NCI-H2081 treated with DMSO at 0.1 percent for 48 hours (cell line): ENCODE data around the gene APOL2.
"Not testable (repeated sequence)": the region's sequence is repeated elsewhere in the genome, so short reads cannot be mapped to it uniquely, and the experiment has no call there.

ENCODE experiments used
- DNase-seq: peaks from one replicate; lab custom pipeline; 2025; lab: John Stamatoyannopoulos, UW

The APOL2 gene

DNA sequence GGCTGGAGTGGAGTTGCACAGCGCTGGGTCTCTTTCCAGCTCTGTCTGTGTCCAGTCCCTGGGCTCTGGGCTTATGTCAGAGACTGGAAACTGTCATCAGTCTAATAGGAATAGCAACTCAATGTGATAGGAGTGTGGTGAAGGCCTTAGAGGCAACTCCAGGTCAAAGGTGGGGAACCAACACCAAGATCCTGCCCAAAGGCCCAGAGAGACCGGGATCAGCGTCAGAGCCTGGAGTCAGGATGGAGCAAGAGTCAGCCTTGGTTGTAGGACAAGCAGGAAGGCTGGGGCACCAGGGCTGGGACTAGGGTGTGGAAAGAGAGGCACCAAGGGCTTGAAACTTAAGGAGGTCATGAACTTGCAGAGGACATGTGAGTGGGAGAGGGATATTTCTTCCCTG lies 23.0 kb upstream of the APOL2 start:
- DNase-seq: not testable (repeated sequence)

DNA sequence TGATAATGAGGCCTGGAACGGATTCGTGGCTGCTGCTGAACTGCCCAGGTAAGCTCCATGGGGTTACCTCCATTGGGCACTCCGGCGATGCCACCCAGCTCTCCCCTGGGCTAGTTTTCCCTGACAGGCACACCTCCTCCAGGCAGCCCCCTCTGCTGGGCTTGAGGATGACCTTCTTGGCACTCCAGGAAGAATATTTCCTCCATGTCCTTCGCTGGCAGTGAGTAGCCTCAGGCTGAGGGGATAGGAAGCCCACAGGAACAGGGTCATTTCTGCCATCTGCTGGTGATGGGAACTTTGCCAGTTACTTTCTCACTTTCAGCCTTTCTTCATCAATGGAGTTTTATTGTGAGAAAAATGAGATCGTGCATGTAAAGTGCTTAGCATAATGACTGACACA lies 22.3 kb upstream of the APOL2 start:
- not testable (repeated sequence) for DNase-seq

DNA sequence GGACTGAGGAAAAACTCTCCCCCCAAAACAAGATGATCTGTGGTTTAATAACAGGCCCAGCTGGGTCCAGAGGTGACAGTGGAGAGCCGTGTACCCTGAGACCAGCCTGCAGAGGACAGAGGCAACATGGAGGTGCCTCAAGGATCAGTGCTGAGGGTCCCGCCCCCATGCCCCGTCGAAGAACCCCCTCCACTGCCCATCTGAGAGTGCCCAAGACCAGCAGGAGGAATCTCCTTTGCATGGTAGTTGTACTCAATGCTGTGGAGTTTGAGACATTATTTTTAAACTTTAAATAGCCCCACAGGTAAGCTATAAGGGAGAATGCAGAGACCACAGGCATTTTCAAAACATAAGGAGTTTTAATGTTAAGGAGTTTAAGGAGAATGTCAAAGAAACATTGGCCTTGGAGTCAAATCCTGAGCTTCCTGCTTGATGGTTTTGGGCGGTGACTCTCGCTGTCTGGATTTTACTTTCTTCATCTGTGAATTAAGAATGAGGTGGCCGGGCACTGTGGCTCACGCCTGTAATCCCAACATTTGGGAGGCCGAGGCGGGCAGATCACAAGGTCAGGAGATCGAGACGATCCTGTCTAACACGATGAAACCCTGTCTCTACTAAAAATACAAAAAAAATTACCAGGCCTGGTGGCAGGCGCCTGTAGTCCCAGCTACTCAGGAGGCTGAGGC lies 20.4 kb upstream of the APOL2 start:
- DNase-seq: no peak

DNA sequence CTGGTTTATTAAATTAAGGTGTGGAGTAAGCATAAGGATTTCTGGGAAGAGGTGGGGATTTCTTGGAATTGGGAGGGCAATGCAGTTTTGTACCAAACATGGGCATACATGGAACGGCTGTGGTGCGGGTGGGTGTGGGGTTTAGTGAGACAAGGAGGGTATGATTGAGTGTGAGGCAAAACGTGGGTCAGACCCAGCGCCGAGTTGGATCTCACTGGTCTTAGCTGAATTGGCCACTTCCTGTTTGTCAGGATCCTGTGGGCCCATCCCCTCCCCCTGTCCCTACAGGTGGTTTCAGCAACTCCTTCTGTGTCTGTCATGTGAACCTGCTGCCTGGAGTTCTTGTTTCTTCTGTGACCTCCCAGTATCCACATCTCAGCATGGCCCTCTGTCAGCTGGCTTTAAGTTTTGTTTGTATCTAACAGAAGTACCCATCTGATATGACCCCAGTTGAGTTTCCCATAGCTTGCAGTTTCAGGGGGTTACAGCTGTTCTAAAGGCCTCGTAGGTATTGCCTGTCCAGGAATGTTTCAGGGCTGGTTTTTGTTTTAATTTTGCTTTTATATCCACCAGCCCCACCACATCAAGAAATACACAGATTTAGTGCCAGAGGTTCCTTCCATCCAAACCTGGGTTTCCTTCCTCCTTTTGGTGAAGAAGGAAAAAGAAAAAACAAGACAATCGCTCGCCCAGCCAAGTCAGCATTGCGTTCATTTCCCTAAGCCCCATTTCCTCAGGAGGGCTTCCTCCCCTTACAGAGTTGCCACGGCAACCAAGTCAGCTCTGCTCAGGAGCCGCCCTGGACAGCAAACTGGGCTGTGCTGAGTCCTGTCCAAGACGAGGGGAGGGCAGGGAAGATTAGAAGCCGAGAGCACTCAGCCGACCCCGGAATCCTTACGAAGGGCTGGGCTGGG lies 19.6 kb upstream of the APOL2 start:
- DNase-seq: no peak

DNA sequence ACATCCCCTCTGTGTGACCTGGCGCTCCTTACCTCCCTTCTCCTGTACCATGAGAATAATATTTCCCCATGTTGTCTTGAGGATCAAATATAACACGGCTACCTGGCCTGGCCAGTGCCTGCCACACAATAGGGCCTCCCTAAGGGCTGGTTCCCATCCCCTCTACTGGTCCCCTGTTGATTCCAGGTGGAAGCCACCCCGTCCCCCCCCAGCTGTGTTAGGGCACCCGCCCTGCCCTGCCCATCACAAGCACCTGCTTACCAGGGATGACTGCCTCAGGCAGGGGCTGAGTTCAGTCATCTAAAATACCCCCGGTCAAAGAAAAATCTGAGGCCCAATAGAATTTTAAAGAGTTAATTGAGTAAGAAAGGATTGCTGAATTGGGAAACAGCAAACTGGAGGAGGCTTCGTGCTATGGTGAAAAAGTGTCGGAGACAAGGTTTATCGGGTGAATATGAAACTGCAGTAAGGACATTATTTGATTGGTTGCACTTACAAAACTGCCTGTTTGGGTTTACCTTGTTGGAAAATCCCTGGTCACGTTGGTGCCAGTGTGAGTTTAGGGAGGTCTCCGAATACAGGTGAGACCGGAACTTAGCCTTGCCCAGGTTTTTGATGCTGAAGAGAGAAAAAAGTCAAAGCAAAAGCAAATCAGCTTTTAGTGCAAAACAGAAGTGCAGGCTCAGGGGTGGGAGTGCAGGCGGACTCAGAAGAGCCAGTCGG lies 18.8 kb upstream of the APOL2 start:
- DNase-seq: no peak

DNA sequence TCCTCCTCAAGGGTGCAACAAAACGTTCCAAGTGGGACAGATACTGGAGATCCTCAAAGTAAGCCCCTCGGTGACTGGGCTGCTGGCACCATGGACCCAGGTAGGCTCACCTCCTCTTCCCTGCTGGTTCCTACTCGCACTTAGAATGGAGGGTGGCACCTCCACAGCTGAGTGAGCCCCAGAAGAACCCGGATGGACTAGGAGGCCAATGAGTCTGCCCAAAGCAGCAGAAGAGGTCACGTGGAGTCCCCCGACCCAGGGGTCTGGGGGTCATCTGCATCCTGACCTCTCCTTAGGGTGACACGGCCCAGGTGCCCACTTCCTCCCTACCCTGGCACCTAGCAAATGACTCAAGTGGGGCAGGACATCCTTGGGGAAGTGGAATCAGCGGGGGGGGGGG lies 18.0 kb upstream of the APOL2 start:
- DNase-seq: no peak

DNA sequence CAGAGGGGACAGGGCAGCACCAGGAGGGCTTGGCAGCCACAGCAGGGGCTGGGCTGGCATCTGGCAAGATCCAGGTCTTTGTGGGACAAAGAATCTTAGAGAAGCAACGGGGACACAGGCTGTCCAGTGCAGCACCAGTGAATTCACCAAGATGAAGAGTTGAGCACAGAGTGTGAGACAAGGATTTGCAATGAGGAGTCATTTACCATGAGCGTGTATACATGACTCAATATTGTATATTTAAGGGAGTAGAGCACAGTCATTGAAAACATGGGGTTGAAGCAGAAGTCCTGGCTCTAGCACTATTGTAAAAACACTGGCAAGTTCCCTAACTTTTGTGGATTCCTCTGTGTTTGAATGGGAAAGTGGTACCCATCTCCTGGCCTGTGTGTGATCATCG lies 17.2 kb upstream of the APOL2 start:
- no peak for DNase-seq

DNA sequence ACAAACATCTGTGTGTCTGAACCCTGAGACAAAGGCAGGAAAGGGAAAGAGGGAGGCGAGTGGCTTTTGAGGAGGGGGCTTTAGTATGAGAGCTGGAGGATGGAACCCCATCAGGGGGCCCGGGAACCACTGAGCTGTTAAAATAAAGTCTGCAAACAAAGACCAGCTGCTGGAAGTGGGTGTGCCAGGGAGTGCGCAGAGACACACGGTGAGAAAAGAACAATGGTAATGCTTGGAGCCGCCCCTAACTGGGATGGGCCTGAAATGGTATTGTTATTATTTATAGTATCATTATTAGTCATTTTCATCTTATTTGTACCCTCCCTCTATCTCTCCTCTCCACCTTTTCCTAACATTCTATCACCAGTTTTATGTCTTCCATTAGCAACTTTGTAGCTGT lies 16.2 kb upstream of the APOL2 start:
- not testable (repeated sequence) for DNase-seq

DNA sequence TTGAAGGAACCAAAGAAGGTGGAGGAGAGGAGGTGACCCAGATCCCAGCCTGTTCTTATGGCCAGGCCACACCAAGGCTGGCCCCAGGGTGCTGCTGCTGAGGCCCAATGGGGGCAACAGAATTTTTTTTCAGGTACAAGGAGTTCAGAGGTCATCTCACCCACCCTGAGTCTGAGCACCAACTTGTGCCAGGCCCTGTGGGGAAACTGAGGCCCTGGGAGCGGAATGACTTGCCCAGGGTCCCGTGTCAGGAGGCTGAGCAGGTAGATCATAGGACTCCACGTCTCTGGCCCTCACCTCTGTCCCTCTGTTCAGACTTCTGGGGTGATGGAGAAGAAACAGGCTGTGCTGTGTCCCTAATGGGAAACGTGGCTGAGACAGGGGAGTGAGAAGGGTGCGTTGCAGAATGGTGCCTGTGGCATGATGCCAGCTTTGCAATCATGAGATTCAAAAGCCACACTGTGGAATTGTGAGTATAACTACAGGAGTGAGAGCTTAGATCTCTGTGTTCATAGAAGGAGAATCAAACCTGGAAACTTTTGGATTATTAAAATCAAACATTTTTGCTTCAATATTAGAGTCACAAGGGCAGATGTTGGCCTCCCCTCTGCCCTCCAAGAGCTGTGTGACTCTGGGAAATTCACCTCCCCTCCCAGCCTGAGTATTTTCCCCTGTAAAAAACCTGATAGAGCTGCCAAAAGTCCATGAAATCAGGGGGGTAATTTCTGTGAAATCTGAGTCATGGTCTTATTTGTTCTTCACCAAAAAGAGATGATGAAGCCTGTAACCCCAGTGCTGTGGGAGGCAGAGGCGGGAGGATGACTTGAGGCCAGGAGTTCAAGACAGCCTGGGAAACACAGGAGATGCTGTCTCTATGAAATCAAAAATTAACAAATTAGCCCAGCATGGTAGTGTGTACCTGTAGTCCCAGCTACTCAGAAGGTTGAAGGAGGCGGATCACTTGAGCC lies 14.5 kb upstream of the APOL2 start:
- DNase-seq: no peak

DNA sequence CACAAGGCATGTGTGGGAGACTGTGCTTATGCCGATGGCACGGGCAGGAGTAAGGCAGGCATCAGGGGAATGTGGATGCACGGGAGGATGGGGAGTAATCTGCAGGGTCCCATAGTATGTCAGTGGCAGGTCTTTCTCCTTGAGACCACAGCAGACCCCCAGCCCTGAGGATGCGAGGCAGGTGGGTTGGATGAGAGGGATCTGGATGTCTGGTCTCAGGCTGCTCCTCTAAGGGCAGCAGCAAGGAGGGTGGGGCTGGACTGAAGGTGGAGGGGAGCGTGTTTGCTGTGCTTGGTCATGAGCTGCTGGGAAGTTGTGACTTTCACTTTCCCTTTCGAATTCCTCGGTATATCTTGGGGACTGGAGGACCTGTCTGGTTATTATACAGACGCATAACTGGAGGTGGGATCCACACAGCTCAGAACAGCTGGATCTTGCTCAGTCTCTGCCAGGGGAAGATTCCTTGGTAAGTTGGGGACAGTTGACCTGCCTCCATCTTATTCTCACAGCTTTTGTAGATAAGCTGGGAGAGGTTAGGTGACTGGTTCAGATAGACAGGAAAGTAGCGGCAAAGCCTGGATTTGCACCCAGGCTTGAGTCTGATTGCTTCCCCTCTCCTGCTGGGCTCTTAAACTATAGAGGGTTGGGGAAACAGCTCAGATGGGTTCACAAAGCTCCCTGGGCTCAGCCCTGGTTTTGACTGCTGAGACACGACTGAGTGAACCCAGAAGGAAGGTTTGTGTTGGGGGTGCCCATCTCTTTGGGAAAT lies 13.6 kb upstream of the APOL2 start, which contains the start of gene APOL1:
Gene APOL1 (plus strand): TSS at position 380 of the 769 bp plus-strand sequence. CDS start 1,823 bp downstream, outside the sequence.
- DNase-seq: no peak

DNA sequence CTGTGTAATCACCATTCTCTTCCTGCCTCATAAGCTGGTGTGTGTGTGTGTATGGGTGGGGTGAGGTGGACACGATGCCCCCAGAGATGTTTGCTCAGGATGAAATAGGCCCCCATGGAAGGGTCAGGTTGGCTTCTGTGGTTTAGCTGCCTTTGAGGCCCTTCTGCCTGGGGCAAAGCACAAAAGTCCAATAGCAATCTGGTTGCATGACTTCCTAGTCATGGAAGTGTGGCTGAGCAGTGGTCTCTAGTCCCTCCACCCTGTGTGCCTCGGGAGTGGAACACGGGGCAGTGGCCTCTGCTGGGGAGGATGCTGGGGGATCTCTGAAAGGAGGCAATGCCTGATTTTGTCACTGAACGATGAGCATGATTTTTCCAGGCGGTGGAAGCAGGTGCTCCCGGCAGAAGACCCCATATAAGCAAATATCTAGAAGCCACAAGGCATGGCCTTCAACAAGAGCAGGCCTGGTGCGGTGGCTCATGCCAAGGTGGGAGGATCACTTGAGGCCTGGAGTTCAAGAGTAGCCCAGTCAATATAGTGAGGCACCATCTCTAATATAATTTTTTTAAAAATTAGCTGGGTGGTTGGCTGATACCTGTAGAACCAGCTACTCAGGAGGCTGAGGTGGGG lies 12.8 kb upstream of the APOL2 start:
- DNase-seq: not testable (repeated sequence)

DNA sequence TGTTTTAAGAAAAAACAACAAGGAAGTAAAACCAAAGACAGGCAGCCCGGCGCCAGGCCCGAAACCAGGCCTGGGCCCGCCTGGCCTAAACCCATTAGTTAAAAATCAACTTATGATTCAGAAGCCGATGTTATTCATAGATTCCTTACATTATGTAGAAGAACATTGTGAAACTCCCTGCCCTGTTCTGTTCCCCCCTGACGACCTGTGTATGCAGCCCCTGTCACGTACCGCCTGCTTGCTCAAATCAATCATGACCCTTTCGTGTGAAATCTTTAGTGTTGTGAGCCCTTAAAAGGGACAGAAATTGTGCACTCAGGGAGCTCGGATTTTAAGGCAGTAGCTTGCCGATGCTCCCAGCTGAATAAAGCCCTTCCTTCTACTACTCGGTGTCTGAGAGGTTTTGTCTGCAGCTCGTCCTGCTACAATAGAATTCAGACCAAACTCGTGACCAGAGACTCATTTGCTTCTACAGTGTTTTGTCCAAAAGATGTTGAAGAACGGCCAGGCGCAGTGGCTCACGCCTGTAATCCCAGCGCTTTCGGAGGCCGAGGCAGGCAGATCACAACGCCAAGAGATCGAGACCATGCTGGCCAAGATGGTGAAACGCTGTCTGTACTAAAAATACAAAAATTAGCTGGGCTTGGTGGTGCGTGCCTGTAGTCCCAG lies 11.1 kb upstream of the APOL2 start:
- not testable (repeated sequence) for DNase-seq

DNA sequence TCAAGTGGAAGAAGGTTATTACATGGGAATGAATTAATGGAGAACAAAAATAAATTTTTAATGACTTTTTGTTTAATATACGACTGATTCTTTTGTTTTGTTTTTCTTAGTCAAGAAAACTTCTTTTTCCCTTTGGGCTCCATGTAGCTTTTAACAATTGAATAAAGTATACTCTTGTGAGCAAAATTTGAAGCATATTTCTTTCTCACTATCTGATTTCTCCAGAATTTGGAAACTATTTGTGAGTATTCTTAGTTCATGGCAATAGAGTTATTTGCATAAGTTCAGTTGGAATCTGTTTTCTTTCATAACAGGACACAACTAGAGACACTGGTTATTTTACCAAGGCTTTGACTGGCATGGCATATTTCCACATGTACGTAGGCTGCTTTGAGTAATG lies 9.8 kb upstream of the APOL2 start:
- DNase-seq: no peak

DNA sequence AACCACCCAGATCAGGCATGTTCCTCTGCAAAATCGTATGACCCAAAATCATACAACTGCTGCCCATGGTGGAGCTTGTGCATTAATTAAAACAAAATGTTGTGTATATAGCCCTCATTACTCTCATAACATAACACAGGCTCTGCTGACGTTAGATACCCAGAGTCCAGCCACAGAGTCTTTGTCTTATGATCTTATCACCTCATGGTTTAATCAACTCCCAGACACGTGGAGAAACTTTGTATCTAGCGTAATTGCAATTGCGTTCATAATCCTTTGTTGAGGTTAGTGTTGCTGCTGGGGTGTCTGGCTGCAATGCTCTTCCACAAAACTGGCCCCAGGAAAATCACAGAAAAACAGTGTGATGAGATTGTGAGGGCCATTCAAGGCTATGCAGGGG lies 8.6 kb upstream of the APOL2 start:
- DNase-seq: no peak

DNA sequence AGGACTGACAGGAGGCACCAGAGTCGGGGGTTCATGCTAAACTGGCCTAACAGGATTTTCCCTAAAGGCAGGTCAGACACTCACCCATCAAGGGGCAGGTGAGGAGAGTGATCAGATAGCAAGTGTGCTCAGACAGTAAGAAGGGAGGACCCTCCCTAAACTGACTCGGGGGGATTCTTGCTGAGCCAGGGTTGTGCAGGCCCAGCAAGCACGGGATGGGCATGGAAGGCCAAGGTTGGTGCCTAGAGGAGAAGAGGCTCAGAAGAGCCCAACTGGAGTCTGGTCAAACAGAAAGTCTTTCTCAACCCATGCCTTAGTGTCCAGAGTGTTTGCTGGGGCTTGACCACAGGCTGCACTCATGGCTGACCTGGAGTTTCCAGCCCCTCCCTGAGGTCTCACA lies 7.4 kb upstream of the APOL2 start:
- DNase-seq: no peak

DNA sequence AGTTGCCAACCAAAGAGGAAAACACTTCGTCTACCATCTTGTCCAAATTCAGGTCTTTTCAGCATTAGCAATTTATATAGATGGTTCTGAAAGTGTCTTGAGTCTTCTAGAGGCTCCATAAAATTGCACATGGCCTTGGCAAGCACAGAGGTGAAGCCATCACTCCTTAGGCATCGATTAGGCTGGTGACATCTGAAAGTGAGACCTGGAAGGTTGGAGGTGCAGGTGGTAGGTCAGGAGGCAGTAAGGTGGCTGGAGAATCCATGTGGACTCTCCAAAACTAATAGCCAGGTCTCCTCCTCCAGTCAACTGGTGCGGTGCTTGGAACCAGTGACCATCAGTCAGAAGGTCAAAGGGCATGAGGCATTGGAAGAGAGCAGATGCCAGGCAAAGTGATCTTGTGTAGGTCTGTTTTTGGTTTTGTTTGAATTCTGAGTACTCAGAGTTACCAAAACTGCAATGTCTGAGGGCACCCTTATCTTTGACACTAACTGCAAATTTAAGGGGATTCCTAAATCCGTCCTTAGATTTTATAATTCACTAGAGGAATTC lies 6.6 kb upstream of the APOL2 start:
- no peak for DNase-seq

DNA sequence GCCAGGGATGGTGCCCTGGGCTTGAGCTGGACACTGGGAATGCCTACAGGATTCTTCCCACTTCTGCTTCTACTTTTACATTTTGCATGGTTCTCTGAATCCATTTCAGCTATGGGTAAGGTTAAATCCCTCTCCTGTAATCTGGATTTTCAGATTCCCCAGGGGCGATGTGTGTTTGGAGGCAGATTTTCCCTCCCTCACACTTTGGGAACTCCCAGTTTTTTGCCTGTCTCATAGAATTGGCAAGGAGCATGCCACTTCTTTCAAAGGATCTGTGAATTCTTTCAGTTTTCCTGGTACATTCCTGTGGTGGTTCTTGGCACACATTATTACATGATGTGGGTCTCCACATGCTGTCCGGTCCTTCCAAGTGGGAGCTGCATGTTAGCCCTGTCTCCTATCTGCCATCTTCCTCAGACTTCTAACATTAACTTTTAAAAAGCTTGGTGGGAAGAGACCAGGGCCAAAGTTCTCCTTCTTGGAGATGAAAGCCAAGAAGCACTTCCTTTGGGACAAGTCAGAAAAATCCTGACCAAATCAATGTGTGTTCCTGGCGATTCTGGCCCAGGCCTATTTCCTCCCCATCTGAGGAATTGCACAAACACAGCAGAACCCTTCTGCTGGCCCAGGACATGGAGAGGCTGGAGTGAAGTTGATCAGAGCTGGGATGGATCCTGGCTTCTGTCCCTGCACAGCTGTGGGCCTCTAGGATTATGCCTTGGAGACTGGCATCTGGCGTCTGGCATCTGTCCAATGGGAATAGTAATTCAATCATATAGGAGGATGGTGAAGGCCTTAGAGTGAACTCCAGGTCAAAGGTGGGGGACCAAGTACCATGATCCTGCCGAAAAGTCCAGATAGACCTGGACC lies 5.4 kb upstream of the APOL2 start:
- no peak for DNase-seq

DNA sequence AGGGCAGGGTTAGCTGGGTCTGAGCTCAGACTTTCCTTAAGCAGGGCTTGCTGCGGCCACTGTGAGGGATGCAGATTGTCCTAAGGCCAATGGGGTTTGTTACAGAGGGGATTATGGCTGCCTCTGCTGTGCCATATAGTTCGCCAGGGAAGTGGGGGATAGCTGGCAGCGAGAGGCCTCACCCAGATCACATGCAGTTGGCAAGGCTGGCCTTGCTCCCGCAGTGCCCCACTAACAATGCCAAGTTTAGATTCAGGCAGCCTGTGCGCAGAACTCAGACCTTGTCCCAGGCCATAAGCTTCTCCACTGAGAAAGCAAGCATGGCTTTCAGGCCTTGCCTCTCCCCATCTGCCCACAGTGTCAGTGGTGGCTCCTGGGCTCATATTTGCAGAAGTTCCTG lies 4.7 kb upstream of the APOL2 start:
- no peak for DNase-seq

DNA sequence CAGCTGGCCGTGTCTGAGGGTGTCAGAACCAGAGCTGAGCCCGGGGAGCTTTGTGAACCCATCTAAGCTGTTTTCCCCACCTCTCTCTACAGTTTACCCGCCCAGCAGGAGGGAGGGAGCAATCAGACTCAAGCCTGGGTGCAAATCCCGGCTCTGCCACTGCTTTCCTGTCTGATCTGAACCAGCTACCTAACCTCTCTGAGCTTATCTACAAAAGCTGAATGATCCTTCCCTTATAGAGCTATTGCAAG lies 252 bp downstream of the APOL2 start:
- DNase-seq: no peak
